RWPE2 (cell line): Measurements from ENCODE around the gene OTOP3.

Experiments
- ATAC-seq: fragments of 200-7000 bp; cut with Tn5 transposase; 3 replicates; pipeline ENCODE4 v1.9.1; 2021; ENCODE audit warnings: low read depth
- DNase-seq: peaks from one replicate; pipeline ENCODE4 v3.0.0-alpha.2; 2020; ENCODE audit warnings: low spot score
- H3K27ac ChIP-seq: fragments of 450-650 bp; 2 replicates; pipeline ENCODE4 v1.5.1; 2017; ENCODE audit warnings: mild to moderate bottlenecking; ENCODE audit not compliant: poor library complexity, severe bottlenecking
- H3K27me3 ChIP-seq: fragments of 250-450 bp; sonication (Bioruptor Pico); 2 replicates; pipeline ENCODE4 v1.5.1; 2021; ENCODE audit warnings: mild to moderate bottlenecking, moderate library complexity; ENCODE audit not compliant: insufficient read depth, poor library complexity, severe bottlenecking
- H3K36me3 ChIP-seq: fragments of 250-450 bp; sonication (Bioruptor Pico); 2 replicates; pipeline ENCODE4 v1.5.1; 2020; ENCODE audit warnings: low read depth, mild to moderate bottlenecking, moderate library complexity
- H3K4me1 ChIP-seq: fragments of 250-450 bp; sonication (Bioruptor Pico); 2 replicates; pipeline ENCODE4 v1.5.1; 2021; ENCODE audit warnings: mild to moderate bottlenecking, moderate library complexity; ENCODE audit not compliant: insufficient read depth, poor library complexity, severe bottlenecking
- H3K4me3 ChIP-seq: fragments of 250-450 bp; sonication (Bioruptor Pico); 2 replicates; pipeline ENCODE4 v1.5.1; 2021; ENCODE audit warnings: mild to moderate bottlenecking, moderate library complexity; ENCODE audit not compliant: severe bottlenecking
- H3K9me3 ChIP-seq: fragments of 250-450 bp; sonication (Bioruptor Pico); 2 replicates; pipeline ENCODE4 v1.5.1; 2021; ENCODE audit warnings: mild to moderate bottlenecking, moderate library complexity; ENCODE audit not compliant: severe bottlenecking
- CTCF ChIP-seq: fragments of 450-650 bp; IDR thresholded peaks from one replicate; pipeline ENCODE4 v1.5.1; 2017; ENCODE audit warnings: mild to moderate bottlenecking, moderate library complexity; ENCODE audit not compliant: poor library complexity, severe bottlenecking

OTOP3 gene

DNA sequence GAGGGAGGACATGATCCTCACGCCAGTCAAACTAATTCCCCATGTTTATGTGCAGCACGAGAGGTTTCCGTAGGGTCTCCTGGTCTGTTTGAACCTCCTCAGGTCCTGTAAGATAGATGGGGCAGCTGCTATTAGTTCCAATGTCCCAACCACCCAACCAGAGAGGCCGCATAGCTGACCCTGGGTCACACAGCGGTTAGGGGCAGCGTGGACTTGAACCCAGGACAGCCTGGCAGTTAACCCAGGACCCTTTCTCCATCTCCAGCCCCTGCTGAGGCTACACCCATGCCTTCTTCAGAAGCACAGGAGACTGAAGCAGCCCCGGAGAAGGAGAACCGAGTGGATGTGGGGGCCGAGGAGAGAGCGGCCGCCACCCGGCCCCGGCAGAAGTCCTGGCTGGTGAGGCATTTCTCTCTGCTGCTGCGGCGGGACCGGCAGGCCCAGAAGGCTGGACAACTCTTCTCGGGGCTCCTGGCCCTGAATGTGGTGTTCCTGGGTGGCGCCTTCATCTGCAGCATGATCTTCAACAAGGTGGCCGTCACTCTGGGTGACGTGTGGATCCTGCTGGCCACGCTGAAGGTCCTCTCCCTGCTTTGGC is 5.5 kb downstream of the OTOP3 start:
- no peak for TF ChIP-seq CTCF
- no peak for ATAC-seq

DNA sequence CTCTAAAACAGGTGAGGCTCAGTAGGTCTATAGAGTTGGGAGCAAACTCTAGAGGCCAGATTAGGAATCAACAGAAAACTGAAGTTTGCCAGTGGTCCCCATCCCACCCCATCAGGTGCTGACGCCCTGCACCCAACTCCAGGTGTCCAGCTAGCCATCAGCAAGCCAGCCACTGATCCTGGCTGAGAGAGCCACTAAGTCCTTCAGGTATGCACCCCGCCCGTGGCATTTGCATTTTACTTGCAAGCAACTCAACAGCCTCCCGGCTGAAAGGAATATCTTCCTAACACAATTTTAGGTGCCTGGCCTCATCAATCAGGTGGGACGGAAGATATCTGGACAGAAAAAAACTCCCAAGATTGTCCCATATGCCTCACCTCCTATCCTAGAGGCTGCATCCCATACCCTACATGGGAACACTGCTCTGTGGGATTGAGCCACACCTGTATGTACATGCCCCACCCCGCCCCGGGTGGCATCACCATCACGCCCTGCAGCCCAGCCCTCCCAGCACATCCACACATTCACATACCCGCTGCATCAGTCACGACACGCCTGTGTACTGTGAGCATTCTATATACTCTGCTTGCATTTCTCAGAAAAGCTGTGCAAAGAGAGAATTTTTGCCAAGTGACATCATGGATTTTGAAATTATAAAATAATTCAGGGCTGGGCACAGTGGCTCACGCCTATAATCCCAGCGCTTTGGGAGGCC is 8.3 kb downstream of the OTOP3 start:
- H3K4me3 ChIP-seq: no peak overlapping the region
- TF ChIP-seq CTCF: no peak
- H3K4me1 ChIP-seq: peaks cover 16% of the 10 kb centered on the region
- no peaks in the 10 kb centered on the region for H3K36me3 ChIP-seq
- peak; percentile 97 for ATAC-seq
- no peaks in the 10 kb centered on the region for H3K9me3 ChIP-seq
- peak; percentile 99 for DNase-seq
- peak overlapping the region; percentile 90 for H3K27ac ChIP-seq
- H3K27me3 ChIP-seq: no peaks in the 10 kb centered on the region

More for the DNA sequence above, 5.5 kb downstream of the OTOP3 start:
- Histone ChIP-seq H3K4me1 (peaks cover 16% of the 10 kb centered on the region), H3K9me3 (no peaks in the 10 kb centered on the region), H3K36me3 (no peaks in the 10 kb centered on the region), H3K4me3 (no peak overlapping the region), H3K27ac (no peak overlapping the region), H3K27me3 (peaks cover 16% of the 10 kb centered on the region)
- no peak for DNase-seq

DNA sequence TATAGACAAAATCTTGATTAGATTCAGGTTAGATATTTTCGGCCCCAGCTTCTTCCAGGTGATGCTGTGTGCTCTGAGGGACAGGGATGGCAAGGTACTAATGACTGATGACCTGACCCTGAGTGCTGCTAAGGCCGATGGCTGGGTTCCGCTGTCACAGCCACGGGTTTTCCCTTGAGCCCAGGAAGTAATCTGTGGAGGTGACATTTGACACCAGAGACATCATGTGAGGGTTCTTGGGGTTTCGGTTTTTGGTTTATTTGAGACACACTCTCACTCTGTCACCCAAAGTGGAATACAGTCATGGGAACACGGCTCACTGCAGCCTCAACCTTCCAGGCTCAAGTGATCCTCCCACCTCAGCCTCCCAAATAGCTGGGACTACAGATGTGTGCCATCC is 9.8 kb downstream of the OTOP3 start:
- H3K9me3 ChIP-seq: no peaks in the 10 kb centered on the region
- no peak overlapping the region for H3K4me3 ChIP-seq
- no peak for ATAC-seq
- peaks cover 22% of the 10 kb centered on the region for H3K4me1 ChIP-seq
- H3K27me3 ChIP-seq: no peaks in the 10 kb centered on the region
- TF ChIP-seq CTCF: no peak
- no peaks in the 10 kb centered on the region for H3K36me3 ChIP-seq
- peak overlapping the region; percentile 90 for H3K27ac ChIP-seq
- no peak for DNase-seq

GRCh38 chr17:74946641-74947040 is 10.9 kb downstream of the OTOP3 start:
- no peaks in the 10 kb centered on the region for H3K9me3 ChIP-seq
- DNase-seq: no peak
- H3K27me3 ChIP-seq: no peaks in the 10 kb centered on the region
- peaks cover 28% of the 10 kb centered on the region for H3K4me1 ChIP-seq
- no peak for ATAC-seq
- no peak overlapping the region for H3K4me3 ChIP-seq
- no peak for TF ChIP-seq CTCF
- H3K27ac ChIP-seq: no peak overlapping the region
- no peaks in the 10 kb centered on the region for H3K36me3 ChIP-seq
